A549 (cell line): ENCODE measurements around the gene FASTKD2.

ENCODE experiments used
- CHD4 ChIP-seq: fragments of 200-600 bp; sonication (generic); IDR thresholded peaks from 2 replicates; pipeline ENCODE4 v1.6.1; 2016; ENCODE audit warnings: antibody characterized with exemption, mild to moderate bottlenecking, borderline replicate concordance
- FOSL2 ChIP-seq, 2 experiments: fragments of 450-650 bp in 1 of 2; fragments of >200 bp in 1 of 2; sonication (Bioruptor Twin) in 1 of 2; formaldehyde crosslinking; IDR thresholded peaks; 2 replicates each; pipeline versions ENCODE4 v1.5.0 to v1.6.1; 2016 to 2020; ENCODE audit warnings: mild to moderate bottlenecking in 1 of 2, moderate library complexity in 1 of 2
- MAFK ChIP-seq: fragments of 450-650 bp; IDR thresholded peaks from 2 replicates; pipeline ENCODE4 v1.6.1; 2014; ENCODE audit not compliant: partially characterized antibody
- TF ChIP-seq, protein P1 (sequence below): fragments of >200 bp; sonication (Bioruptor Twin); formaldehyde crosslinking; IDR thresholded peaks from 3 replicates; pipeline ENCODE4 v1.5.1; 2016
- TF ChIP-seq, protein P2 (sequence below): fragments of 250-450 bp; sonication (Bioruptor Pico); IDR thresholded peaks from 2 replicates; pipeline ENCODE4 v1.5.0; 2021; ENCODE audit warnings: mild to moderate bottlenecking, moderate library complexity, borderline replicate concordance
- TF ChIP-seq, protein P3 (sequence below): IDR thresholded peaks from 2 replicates; pipeline ENCODE4 v1.6.1; 2012
- TF ChIP-seq, protein P4 (sequence below): fragments of 200-600 bp; sonication (generic); IDR thresholded peaks from 2 replicates; pipeline ENCODE4 v1.6.1; 2016; ENCODE audit warnings: antibody characterized with exemption, mild to moderate bottlenecking, moderate library complexity

DNA sequence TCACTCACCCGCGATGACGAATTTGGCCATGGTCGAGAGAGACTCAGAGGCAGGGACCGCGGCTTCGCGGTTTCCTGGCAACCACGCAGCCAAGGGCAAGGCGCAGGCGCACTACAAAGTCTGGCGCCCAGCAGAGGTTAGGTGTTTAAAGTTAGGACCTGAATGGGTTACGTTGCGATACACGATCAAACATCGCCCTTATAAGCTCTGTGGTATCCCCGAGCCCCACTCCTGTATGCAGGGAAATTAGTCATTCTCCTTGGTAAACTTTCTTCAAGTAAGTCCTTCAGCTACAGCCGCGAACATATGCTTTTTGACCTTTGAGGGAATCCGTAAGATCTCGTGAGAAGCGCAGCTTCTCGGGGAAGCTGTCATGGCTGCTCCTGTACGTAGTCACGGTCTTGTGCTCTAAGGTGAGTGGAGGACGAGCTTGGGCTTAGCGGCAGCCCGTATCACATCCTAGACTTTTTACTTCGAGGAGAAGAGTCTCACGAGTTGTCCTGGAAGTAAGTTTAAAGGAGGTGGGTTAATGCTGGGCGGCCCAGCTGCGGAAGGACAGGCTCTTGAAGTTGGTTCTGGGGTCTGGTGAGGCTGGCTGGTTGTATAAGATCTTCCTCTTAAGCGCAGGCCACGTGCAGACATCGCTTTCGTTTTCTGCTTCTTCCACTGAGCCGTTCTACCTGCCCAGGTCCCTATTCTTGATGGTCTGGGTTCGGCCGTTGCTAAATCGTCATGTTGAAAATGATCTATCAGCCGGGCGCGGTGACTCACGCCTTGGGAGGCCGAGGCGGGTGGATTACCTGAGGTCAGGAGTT is at the start of gene FASTKD2, which contains the start of gene MDH1B:
- TF ChIP-seq, protein P1, sequence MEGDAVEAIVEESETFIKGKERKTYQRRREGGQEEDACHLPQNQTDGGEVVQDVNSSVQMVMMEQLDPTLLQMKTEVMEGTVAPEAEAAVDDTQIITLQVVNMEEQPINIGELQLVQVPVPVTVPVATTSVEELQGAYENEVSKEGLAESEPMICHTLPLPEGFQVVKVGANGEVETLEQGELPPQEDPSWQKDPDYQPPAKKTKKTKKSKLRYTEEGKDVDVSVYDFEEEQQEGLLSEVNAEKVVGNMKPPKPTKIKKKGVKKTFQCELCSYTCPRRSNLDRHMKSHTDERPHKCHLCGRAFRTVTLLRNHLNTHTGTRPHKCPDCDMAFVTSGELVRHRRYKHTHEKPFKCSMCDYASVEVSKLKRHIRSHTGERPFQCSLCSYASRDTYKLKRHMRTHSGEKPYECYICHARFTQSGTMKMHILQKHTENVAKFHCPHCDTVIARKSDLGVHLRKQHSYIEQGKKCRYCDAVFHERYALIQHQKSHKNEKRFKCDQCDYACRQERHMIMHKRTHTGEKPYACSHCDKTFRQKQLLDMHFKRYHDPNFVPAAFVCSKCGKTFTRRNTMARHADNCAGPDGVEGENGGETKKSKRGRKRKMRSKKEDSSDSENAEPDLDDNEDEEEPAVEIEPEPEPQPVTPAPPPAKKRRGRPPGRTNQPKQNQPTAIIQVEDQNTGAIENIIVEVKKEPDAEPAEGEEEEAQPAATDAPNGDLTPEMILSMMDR = no peak
- TF ChIP-seq FOSL2 (IDR thresholded peaks at IDR 0.05) (no peak), FOSL2 (CRISPR knock-in tag; IDR thresholded peaks at IDR 0.05) (peak; percentile 74), MAFK (no peak), CHD4 (no peak)
- TF ChIP-seq, protein P2, sequence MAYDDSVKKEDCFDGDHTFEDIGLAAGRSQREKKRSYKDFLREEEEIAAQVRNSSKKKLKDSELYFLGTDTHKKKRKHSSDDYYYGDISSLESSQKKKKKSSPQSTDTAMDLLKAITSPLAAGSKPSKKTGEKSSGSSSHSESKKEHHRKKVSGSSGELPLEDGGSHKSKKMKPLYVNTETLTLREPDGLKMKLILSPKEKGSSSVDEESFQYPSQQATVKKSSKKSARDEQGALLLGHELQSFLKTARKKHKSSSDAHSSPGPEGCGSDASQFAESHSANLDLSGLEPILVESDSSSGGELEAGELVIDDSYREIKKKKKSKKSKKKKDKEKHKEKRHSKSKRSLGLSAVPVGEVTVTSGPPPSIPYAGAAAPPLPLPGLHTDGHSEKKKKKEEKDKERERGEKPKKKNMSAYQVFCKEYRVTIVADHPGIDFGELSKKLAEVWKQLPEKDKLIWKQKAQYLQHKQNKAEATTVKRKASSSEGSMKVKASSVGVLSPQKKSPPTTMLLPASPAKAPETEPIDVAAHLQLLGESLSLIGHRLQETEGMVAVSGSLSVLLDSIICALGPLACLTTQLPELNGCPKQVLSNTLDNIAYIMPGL = no peak
- TF ChIP-seq, protein P3, sequence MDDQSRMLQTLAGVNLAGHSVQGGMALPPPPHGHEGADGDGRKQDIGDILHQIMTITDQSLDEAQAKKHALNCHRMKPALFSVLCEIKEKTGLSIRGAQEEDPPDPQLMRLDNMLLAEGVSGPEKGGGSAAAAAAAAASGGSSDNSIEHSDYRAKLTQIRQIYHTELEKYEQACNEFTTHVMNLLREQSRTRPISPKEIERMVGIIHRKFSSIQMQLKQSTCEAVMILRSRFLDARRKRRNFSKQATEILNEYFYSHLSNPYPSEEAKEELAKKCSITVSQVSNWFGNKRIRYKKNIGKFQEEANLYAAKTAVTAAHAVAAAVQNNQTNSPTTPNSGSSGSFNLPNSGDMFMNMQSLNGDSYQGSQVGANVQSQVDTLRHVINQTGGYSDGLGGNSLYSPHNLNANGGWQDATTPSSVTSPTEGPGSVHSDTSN = no peak
- TF ChIP-seq, protein P4, sequence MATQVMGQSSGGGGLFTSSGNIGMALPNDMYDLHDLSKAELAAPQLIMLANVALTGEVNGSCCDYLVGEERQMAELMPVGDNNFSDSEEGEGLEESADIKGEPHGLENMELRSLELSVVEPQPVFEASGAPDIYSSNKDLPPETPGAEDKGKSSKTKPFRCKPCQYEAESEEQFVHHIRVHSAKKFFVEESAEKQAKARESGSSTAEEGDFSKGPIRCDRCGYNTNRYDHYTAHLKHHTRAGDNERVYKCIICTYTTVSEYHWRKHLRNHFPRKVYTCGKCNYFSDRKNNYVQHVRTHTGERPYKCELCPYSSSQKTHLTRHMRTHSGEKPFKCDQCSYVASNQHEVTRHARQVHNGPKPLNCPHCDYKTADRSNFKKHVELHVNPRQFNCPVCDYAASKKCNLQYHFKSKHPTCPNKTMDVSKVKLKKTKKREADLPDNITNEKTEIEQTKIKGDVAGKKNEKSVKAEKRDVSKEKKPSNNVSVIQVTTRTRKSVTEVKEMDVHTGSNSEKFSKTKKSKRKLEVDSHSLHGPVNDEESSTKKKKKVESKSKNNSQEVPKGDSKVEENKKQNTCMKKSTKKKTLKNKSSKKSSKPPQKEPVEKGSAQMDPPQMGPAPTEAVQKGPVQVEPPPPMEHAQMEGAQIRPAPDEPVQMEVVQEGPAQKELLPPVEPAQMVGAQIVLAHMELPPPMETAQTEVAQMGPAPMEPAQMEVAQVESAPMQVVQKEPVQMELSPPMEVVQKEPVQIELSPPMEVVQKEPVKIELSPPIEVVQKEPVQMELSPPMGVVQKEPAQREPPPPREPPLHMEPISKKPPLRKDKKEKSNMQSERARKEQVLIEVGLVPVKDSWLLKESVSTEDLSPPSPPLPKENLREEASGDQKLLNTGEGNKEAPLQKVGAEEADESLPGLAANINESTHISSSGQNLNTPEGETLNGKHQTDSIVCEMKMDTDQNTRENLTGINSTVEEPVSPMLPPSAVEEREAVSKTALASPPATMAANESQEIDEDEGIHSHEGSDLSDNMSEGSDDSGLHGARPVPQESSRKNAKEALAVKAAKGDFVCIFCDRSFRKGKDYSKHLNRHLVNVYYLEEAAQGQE = peak; percentile 95
